H1 (cell line): Measurements from ENCODE around the gene XPNPEP2. TPM values are rescaled to one million over a fixed set of nuclear protein-coding genes. Genes with fewer than 3 reads are reported as not detected.

ENCODE experiments used
- CTCF ChIA-PET: fragments of 300-600 bp; sonication (Branson Sonifier 250); formaldehyde crosslinking; loops from one replicate; lab custom pipeline; 2021; ENCODE audit not compliant: partially characterized antibody; lab: Charles Lee
- POLR2A ChIA-PET: fragments of 300-600 bp; sonication (Branson Sonifier 250); formaldehyde crosslinking; loops from one replicate; lab custom pipeline; 2021; ENCODE audit warnings: inconsistent platforms; ENCODE audit not compliant: partially characterized antibody; lab: Charles Lee
- DNase-seq, 2 experiments: peaks; one replicate each; pipeline versions ENCODE4 v3.0.0 to v3.0.0-alpha.2; 2010 to 2022; ENCODE audit warnings: low spot score in 2 of 2, low read depth in 1 of 2, mixed read lengths in 1 of 2
- FAIRE-seq: peaks from 2 replicates; lab custom pipeline; 2011; peaks lifted over from hg19 to GRCh38; lab: Jason Lieb, UNC
- H2AFZ ChIP-seq: 2 replicates; pipeline ENCODE4 v1.8.1; 2012; ENCODE audit warnings: low read length, inconsistent platforms
- H2AK5ac ChIP-seq: 2 replicates; pipeline ENCODE4 v1.6.1; 2013; ENCODE audit warnings: low read depth, low read length
- H2BK120ac ChIP-seq: replicated peaks from 2 replicates; pipeline ENCODE3; 2013; ENCODE audit warnings: low read depth, low read length, inconsistent platforms
- H2BK12ac ChIP-seq: 2 replicates; pipeline ENCODE4 v1.6.1; 2013; ENCODE audit warnings: low read depth, low read length
- H2BK15ac ChIP-seq: 2 replicates; pipeline ENCODE4 v1.6.1; 2013; ENCODE audit warnings: low read length
- H2BK20ac ChIP-seq: 2 replicates; pipeline ENCODE4 v1.6.1; 2013; ENCODE audit warnings: low read length
- H2BK5ac ChIP-seq: 2 replicates; pipeline ENCODE4 v1.6.1; 2013; ENCODE audit warnings: low read depth, low read length
- H3K14ac ChIP-seq: 2 replicates; pipeline ENCODE4 v1.6.1; 2013; ENCODE audit warnings: inconsistent platforms; ENCODE audit not compliant: insufficient read length
- H3K18ac ChIP-seq: 2 replicates; pipeline ENCODE4 v1.6.1; 2013; ENCODE audit warnings: low read length; ENCODE audit errors: extremely low read depth
- H3K23ac ChIP-seq: 2 replicates; pipeline ENCODE4 v1.6.1; 2013; ENCODE audit warnings: inconsistent platforms; ENCODE audit not compliant: insufficient read length
- H3K23me2 ChIP-seq: 2 replicates; pipeline ENCODE4 v1.6.1; 2013; ENCODE audit warnings: low read depth, low read length
- H3K27ac ChIP-seq: 2 replicates; pipeline ENCODE4 v1.6.1; 2011; ENCODE audit warnings: low read depth, low read length, inconsistent platforms
- H3K27me3 ChIP-seq, 4 experiments: replicated peaks in 1 of 4; 1 replicate in 1 of 4; 2 replicates in 3 of 4; pipeline versions ENCODE4 v1.6.1 to v1.8.1; 2011 to 2013; ENCODE audit warnings: low read length in 3 of 4, mild to moderate bottlenecking in 3 of 4, inconsistent platforms in 2 of 4, mixed read lengths in 2 of 4, moderate library complexity in 1 of 4; ENCODE audit not compliant: control insufficient read depth in 3 of 4, insufficient read depth in 3 of 4; ENCODE audit errors: extremely low read depth in 1 of 4
- H3K36me3 ChIP-seq, 4 experiments: 2 replicates each; pipeline versions ENCODE4 v1.6.1 to v1.8.1; 2011 to 2013; ENCODE audit warnings: mild to moderate bottlenecking in 4 of 4, low read length in 3 of 4, moderate library complexity in 2 of 4, control low read depth in 1 of 4, inconsistent platforms in 1 of 4; ENCODE audit not compliant: insufficient read depth in 4 of 4, control insufficient read depth in 2 of 4
- H3K4ac ChIP-seq: replicated peaks from 2 replicates; pipeline ENCODE3; 2013; ENCODE audit warnings: low read length, low read depth, mixed read lengths, inconsistent platforms; ENCODE audit not compliant: insufficient read length
- H3K4me1 ChIP-seq, 4 experiments: replicated peaks in 1 of 4; 1 replicate in 1 of 4; 2 replicates in 3 of 4; pipeline versions ENCODE4 v1.6.1 to v1.8.1; 2011 to 2013; ENCODE audit warnings: low read length in 3 of 4, inconsistent platforms in 2 of 4, mixed read lengths in 1 of 4; ENCODE audit not compliant: insufficient read depth in 4 of 4, control insufficient read depth in 3 of 4
- H3K4me2 ChIP-seq, 2 experiments: 2 replicates each; pipeline versions ENCODE4 v1.6.1 to v1.8.1; 2011 to 2013; ENCODE audit warnings: low read depth in 2 of 2, low read length in 2 of 2, control low read depth in 1 of 2, inconsistent platforms in 1 of 2, mild to moderate bottlenecking in 1 of 2; ENCODE audit not compliant: insufficient read depth in 1 of 2
- H3K4me3 ChIP-seq, 4 experiments: fragments of 200-600, 300-600 bp in 1 of 4; sonication (generic), shearing (Covaris generic), sonication (Bioruptor Twin) in 1 of 4; 2 replicates each; pipeline versions ENCODE4 v1.5.1 to v1.8.1; 2011 to 2016; ENCODE audit warnings: low read length in 4 of 4, low read depth in 3 of 4, control low read depth in 2 of 4, inconsistent platforms in 2 of 4, mild to moderate bottlenecking in 2 of 4, mixed read lengths in 1 of 4, moderate library complexity in 1 of 4; ENCODE audit not compliant: insufficient read depth in 2 of 4; ENCODE audit errors: extremely low read depth in 1 of 4
- H3K56ac ChIP-seq: replicated peaks from 2 replicates; pipeline ENCODE3; 2013; ENCODE audit warnings: low read depth, mild to moderate bottlenecking, mixed read lengths, low read length, inconsistent platforms; ENCODE audit not compliant: insufficient read length
- H3K79me1 ChIP-seq: 2 replicates; pipeline ENCODE4 v1.6.1; 2013; ENCODE audit warnings: low read depth, low read length, control low read depth
- H3K79me2 ChIP-seq, 2 experiments: 2 replicates each; pipeline versions ENCODE4 v1.6.1 to v1.8.1; 2012 to 2013; ENCODE audit warnings: low read length in 2 of 2, mild to moderate bottlenecking in 2 of 2, inconsistent platforms in 1 of 2; ENCODE audit not compliant: insufficient read depth in 2 of 2, control insufficient read depth in 1 of 2
- H3K9ac ChIP-seq, 4 experiments: replicated peaks in 1 of 4; 1 replicate in 1 of 4; 2 replicates in 3 of 4; pipeline versions ENCODE4 v1.6.1 to v1.8.1; 2011 to 2013; ENCODE audit warnings: low read depth in 3 of 4, low read length in 3 of 4, control low read depth in 2 of 4, mild to moderate bottlenecking in 2 of 4, moderate library complexity in 2 of 4, inconsistent platforms in 1 of 4; ENCODE audit errors: extremely low read depth in 1 of 4
- H3K9me3 ChIP-seq, 2 experiments: 2 replicates each; pipeline versions ENCODE4 v1.6.1 to v1.8.1; 2012 to 2013; ENCODE audit warnings: mild to moderate bottlenecking in 2 of 2, moderate library complexity in 2 of 2, control low read depth in 1 of 2, inconsistent platforms in 1 of 2, low read depth in 1 of 2, low read length in 1 of 2, mixed read lengths in 1 of 2; ENCODE audit not compliant: insufficient read depth in 2 of 2
- H4K20me1 ChIP-seq, 2 experiments: replicated peaks in 1 of 2; 2 replicates each; pipeline versions ENCODE3 to v1.8.1; 2011 to 2013; ENCODE audit warnings: inconsistent platforms in 2 of 2, low read length in 2 of 2, mild to moderate bottlenecking in 1 of 2; ENCODE audit not compliant: insufficient read depth in 2 of 2, control insufficient read depth in 1 of 2
- H4K5ac ChIP-seq: 2 replicates; pipeline ENCODE4 v1.6.1; 2013; ENCODE audit warnings: low read length, low read depth, mixed read lengths, inconsistent platforms; ENCODE audit not compliant: insufficient read length
- H4K8ac ChIP-seq: 2 replicates; pipeline ENCODE4 v1.8.0; 2013; ENCODE audit warnings: mild to moderate bottlenecking, moderate library complexity, low read length, inconsistent platforms; ENCODE audit not compliant: insufficient read depth; ENCODE audit errors: extremely low read depth
- H4K91ac ChIP-seq: replicated peaks from 2 replicates; pipeline ENCODE3; 2013; ENCODE audit warnings: low read length, mixed read lengths, inconsistent platforms; ENCODE audit not compliant: insufficient read length
- ASH2L ChIP-seq: fragments of 200-600, 300-600 bp; sonication (generic); IDR thresholded peaks from one replicate; pipeline ENCODE4 v1.7.1; 2017; ENCODE audit warnings: low read length
- CTCF ChIP-seq, 3 experiments: IDR thresholded peaks; 1 replicate in 2 of 3; 2 replicates in 1 of 3; pipeline versions ENCODE4 v1.5.1 to v1.6.1; 2011; ENCODE audit warnings: low read length in 3 of 3, mild to moderate bottlenecking in 3 of 3, inconsistent platforms in 2 of 3, low read depth in 1 of 3, moderate library complexity in 1 of 3; ENCODE audit not compliant: insufficient read depth in 1 of 3; ENCODE audit errors: control extremely low read depth in 1 of 3
- HDAC6 ChIP-seq: IDR thresholded peaks from one replicate; pipeline ENCODE4 v1.7.1; 2012; ENCODE audit warnings: low read depth, mild to moderate bottlenecking, inconsistent platforms, low read length, moderate library complexity
- KDM1A ChIP-seq: fragments of 200-600, 300-600 bp; sonication (generic); IDR thresholded peaks from 2 replicates; pipeline ENCODE4 v1.7.1; 2016; ENCODE audit warnings: mild to moderate bottlenecking, low read length, borderline replicate concordance
- SP4 ChIP-seq: IDR thresholded peaks from 2 replicates; pipeline ENCODE4 v1.6.1; 2012; ENCODE audit warnings: low read length, inconsistent platforms
- SRF ChIP-seq: IDR thresholded peaks from 2 replicates; pipeline ENCODE4 v1.6.1; 2011; ENCODE audit warnings: mild to moderate bottlenecking, low read depth, low read length, moderate library complexity
- TAF7 ChIP-seq: optimal IDR thresholded peaks from 2 replicates; pipeline ENCODE3; 2011; ENCODE audit warnings: low read depth, mild to moderate bottlenecking, inconsistent platforms, low read length, moderate library complexity, borderline replicate concordance
- WGBS, 2 experiments: shearing (Covaris generic) in 1 of 2; methylation state at CpG; one replicate each; pipeline versions ENCODE4 v1.1.6 to v1.1.7; 2013 to 2015; ENCODE audit warnings: low lambda C conversion rate in 2 of 2, mixed read lengths in 2 of 2, inconsistent platforms in 1 of 2, low coverage in 1 of 2, missing lambda C conversion rate in 1 of 2; ENCODE audit not compliant: insufficient replicate concordance in 2 of 2, insufficient coverage in 1 of 2, insufficient read length in 1 of 2; ENCODE audit errors: extremely low coverage in 1 of 2, missing lambda C conversion rate in 1 of 2; 5-methylcytosine and 5-hydroxymethylcytosine counted together
- polyA plus RNA-seq, 7 experiments: library from polyadenylated mRNA; depleted of rRNA in 3 of 7; stranded (reverse) in 5 of 7; unstranded in 2 of 7; fragments of >200 nt in 5 of 7; fragments of 200-250 nt in 2 of 7; gene quantifications; 1 replicate in 5 of 7; 2 replicates in 1 of 7; 4 replicates in 1 of 7; pipeline versions ENCODE4 v1.2.1 to v1.2.3, GENCODE V29; 2011 to 2013; ENCODE audit warnings: missing spikeins in 2 of 7, mixed read lengths in 2 of 7
- total RNA-seq: library from RNA; stranded (reverse); fragmentation: NEBNext Ultra II Directional; extraction: Animal tissue kit (Norgen Biotek cat#: 25700); gene quantifications from 2 replicates; pipeline ENCODE4 v1.2.1, GENCODE V29; 2021

The XPNPEP2 gene
- total and polyA plus RNA-seq, 2 of the 8 experiments (the other 6 are each of a cell fraction or from before 2014, with no cell fraction given), result 0.27 TPM; not detected in 1

- no peak overlapping the region for H3K18ac ChIP-seq
- H3K23ac ChIP-seq, result no peak overlapping the region
- no peak overlapping the region for H4K5ac ChIP-seq
- no peak overlapping the region for H2BK20ac ChIP-seq
- no peak overlapping the region for H4K91ac ChIP-seq
- H3K9ac ChIP-seq, result no peak overlapping the region
- no peak overlapping the region for H3K4me2 ChIP-seq
- no peaks in the 10 kb centered on the region for H3K36me3 ChIP-seq
- no peak overlapping the region for H3K56ac ChIP-seq
- no peak overlapping the region for H2BK5ac ChIP-seq
- H4K8ac ChIP-seq, result no peak overlapping the region
- no peak overlapping the region for H3K4ac ChIP-seq
- H3K4me1 ChIP-seq, result peaks cover 0 to 2% (median under 1%) of the 10 kb centered on the region in 4 experiments; a peak in 2 of 7 replicates
- no peaks in the 10 kb centered on the region for H3K9me3 ChIP-seq
- DNase-seq (no peak), FAIRE-seq (no peak)
- no peaks in the 10 kb centered on the region for H3K79me2 ChIP-seq
- H4K20me1 ChIP-seq, result no peaks in the 10 kb centered on the region
- H2BK15ac ChIP-seq, result no peak overlapping the region
- H2AFZ ChIP-seq, result no peak overlapping the region
- H3K23me2 ChIP-seq, result no peaks in the 10 kb centered on the region
- no peak overlapping the region for H2BK120ac ChIP-seq
- TF ChIP-seq SP4 (no peak), CTCF (IDR thresholded peaks at IDR 0.05; ENCODE audit: control extremely low read depth in 1 of 3, insufficient read depth in 1 of 3, low read depth in 1 of 3, low read length in 3 of 3) (no peak), TAF7 (no peak), ASH2L (no peak), SRF (no peak), HDAC6 (no peak), KDM1A (no peak)
- CTCF ChIA-PET, result interaction anchor here (0.5 to 3.2 kb wide), 5 partner anchors 8 to 140 kb away, joined by 3 to 11 read pairs (median 4); no protein-coding TSS in a partner anchor
- no peak overlapping the region for H3K27ac ChIP-seq
- no peak overlapping the region for H3K14ac ChIP-seq
- WGBS, 2 experiments, result 81% methylated on average over 3 of the region's 7 CpGs; no CpG with 5 or more reads in 1 of the 2 experiments
- no peak overlapping the region for H2BK12ac ChIP-seq
- no peak overlapping the region for H3K4me3 ChIP-seq
- H3K27me3 ChIP-seq, result no peaks in the 10 kb centered on the region
- H2AK5ac ChIP-seq, result no peak overlapping the region
- no peaks in the 10 kb centered on the region for H3K79me1 ChIP-seq
- POLR2A ChIA-PET, result interaction anchor here (0.6 kb wide), 1 partner anchor 110 kb away, joined by 4 read pairs; no protein-coding TSS in a partner anchor
These were observed 8.0 kb downstream of the XPNPEP2 start for GRCh38 chrX:129746557-129747470.
